ENCODE results near the gene LHCGR. TPM values are rescaled to one million over a fixed set of nuclear protein-coding genes. Genes with fewer than 3 reads are reported as not detected.

Gene LHCGR
- total and polyA plus RNA-seq, 2 of the 4 experiments (the other 2 are of a cell fraction) = 0.10 to 0.18 TPM

GRCh38 chr2:48638261-48638660 is 117.3 kb downstream of the LHCGR start:
- Histone ChIP-seq H3K9me3 (ENCODE audit: control insufficient read depth, insufficient read depth, low read length) (no peaks in the 10 kb centered on the region), H3K27me3 (ENCODE audit: control insufficient read depth, insufficient read depth, low read length) (no peaks in the 10 kb centered on the region), H3K4ac (ENCODE audit: low read depth, low read length) (no peak overlapping the region), H3K9me1 (ENCODE audit: insufficient read depth, low read length) (no peaks in the 10 kb centered on the region), H3K4me2 (ENCODE audit: low read depth, low read length) (no peak overlapping the region), H3K4me1 (ENCODE audit: control insufficient read depth, insufficient read depth, low read length) (no peaks in the 10 kb centered on the region), H2BK20ac (ENCODE audit: low read depth, low read length) (no peak overlapping the region), H4K91ac (ENCODE audit: insufficient read depth, low read depth, low read length) (no peak overlapping the region), H3K18ac (ENCODE audit: low read depth, low read length) (no peak overlapping the region), H3K79me1 (ENCODE audit: low read depth in 1 of 2, low read length in 2 of 2) (no peaks in the 10 kb centered on the region), H3K23ac (ENCODE audit: low read depth, low read length) (no peak overlapping the region), H2AFZ (replicated peaks; ENCODE audit: low read length, poor library complexity) (no peak overlapping the region), H4K20me1 (ENCODE audit: insufficient read depth, low read length) (no peaks in the 10 kb centered on the region), H3K27ac (ENCODE audit: insufficient read depth, low read length) (no peak overlapping the region), H3K56ac (ENCODE audit: extremely low read depth, insufficient read depth, low read length) (no peak overlapping the region), H2AK9ac (replicated peaks; ENCODE audit: low read depth, low read length, poor library complexity) (no peak overlapping the region), H2AK5ac (ENCODE audit: low read depth, low read length) (no peak overlapping the region), H2BK15ac (ENCODE audit: low read depth, low read length) (no peak overlapping the region), H3K9ac (ENCODE audit: low read depth, low read length) (no peak overlapping the region), H3K14ac (replicated peaks; ENCODE audit: low read depth, low read length) (no peak overlapping the region), H4K8ac (ENCODE audit: low read depth in 2 of 2, low read length in 2 of 2) (no peak overlapping the region), H3K36me3 (ENCODE audit: control insufficient read depth, insufficient read depth, low read length) (no peaks in the 10 kb centered on the region), H4K5ac (ENCODE audit: low read depth, low read length) (no peak overlapping the region), H3K4me3 (ENCODE audit: insufficient read depth, low read depth, low read length) (no peak overlapping the region), H2BK5ac (ENCODE audit: low read depth, low read length, poor library complexity, severe bottlenecking) (no peak overlapping the region), H2BK120ac (ENCODE audit: low read depth, low read length) (no peak overlapping the region)
- DNase-seq = no peak
- no TSS peak for BruUV-seq (replicated peaks)
- dilution Hi-C loops (cut with HindIII; ENCODE audit: low sequenced_read_pairs, unreplicated experiment) (no loop called here), intact Hi-C loops (cut with micrococcal nuclease) (no loop called here), in situ Hi-C loops (cut with MboI; ENCODE audit: low sequenced_read_pairs) (no loop called here)
- ChIA-PET POLR2A (ENCODE audit: unreplicated experiment) (no interaction called here), CTCF (no interaction called here)
- WGBS, 2 experiments (ENCODE audit: extremely low coverage in 2 of 2, insufficient read length in 1 of 2) = 14% methylated on average over 1 of the region's 1 CpG; no CpG with 5 or more reads in 1 of the 2 experiments
- no peak for ATAC-seq (ENCODE audit: low read depth)
- no peak for TF ChIP-seq MXI1 (IDR thresholded peaks at IDR 0.05; ENCODE audit: borderline replicate concordance, low read depth, low read length)
- TF ChIP-seq RCOR1 (IDR thresholded peaks at IDR 0.05; ENCODE audit: insufficient replicate concordance, low read length) = no peak
- no peak for TF ChIP-seq MAFK (IDR thresholded peaks at IDR 0.05; ENCODE audit: low read depth, low read length)
- TF ChIP-seq RFX5 (IDR thresholded peaks at IDR 0.05; ENCODE audit: low read depth, low read length) = no peak
- no peak for TF ChIP-seq FOS (IDR thresholded peaks at IDR 0.05; ENCODE audit: low read depth, low read length)
- no peak for TF ChIP-seq CEBPB (IDR thresholded peaks at IDR 0.05; ENCODE audit: low read depth, low read length)

Small RNA genes within 50 kb of the gene (microRNA-seq; reads per million reads assigned to microRNA genes)
- gene ELOBP3 (ENCODE audit: insufficient read depth, insufficient read length) = not detected

Small RNA genes within 50 kb of the gene (small RNA-seq; reads per million reads assigned to genes)
- gene ELOBP3 = 0 reads per million in 5 experiments

Other genes starting within 250 kb of the LHCGR start
- gene STON1, start 225.6 kb downstream of the LHCGR start, total RNA-seq (2012; rRNA removed) = 5.7 and 6.9 TPM in 2 replicates
- gene STON1, start 225.6 kb downstream of the LHCGR start, polyA plus RNA-seq (2012; rRNA removed) = 3.1 and 4.0 TPM in 2 replicates
- gene GTF2A1L, start 137.9 kb downstream of the LHCGR start, total RNA-seq (2012; rRNA removed) = not detected in 2 replicates
- gene GTF2A1L, start 137.9 kb downstream of the LHCGR start, polyA plus RNA-seq (2012; rRNA removed) = not detected in 2 replicates